ENCODE measurements around the gene SQOR. TPM values are rescaled to one million over a fixed set of nuclear protein-coding genes. Genes with fewer than 3 reads are reported as not detected.
A peak's percentile ranks its signal among the peaks of the same experiment; 100 is the strongest.

Gene SQOR
- total RNA-seq, 1 experiment from 2014 or later = 17.6 TPM

DNA sequence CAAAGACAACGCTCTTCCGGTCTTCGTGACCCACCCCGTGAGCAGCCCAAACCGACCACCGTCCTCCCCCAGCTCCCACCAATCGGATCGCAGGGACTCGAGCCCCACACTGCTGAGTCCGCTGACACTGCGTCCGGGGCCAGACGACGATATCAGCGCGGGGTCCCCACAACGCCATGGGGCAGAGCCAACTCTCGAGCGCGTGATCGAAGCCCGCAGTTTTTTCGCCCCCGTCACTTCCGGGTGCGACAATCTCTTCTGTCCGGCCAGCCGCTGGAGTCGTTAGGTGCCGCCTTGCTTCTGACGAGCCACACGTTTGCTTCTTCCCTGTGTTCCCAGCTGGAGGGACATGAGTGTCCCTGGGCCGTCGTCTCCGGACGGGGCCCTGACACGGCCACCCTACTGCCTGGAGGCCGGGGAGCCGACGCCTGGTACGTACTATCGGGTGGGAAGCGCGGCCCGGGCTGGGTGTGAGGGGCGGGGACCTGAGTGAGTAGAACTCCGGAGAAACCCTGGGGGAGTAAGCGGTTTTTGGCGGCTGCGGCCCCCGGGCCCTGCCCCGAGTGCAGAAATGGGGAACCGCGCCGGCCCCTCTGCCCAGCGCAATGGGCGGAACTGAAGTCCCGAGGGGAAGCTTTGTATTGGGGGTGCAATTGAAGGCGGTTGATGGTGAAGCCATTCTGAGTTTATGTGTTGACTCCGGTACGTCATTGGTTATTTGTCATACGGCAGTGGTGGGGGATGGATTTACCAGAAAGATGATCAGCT, 47.5 kb upstream of the SQOR start, which contains the start of gene BLOC1S6:
Gene BLOC1S6 (plus strand): TSS at position 285 of the 768 bp plus-strand sequence. CDS start 65 bp downstream, at position 350.
- ChIA-PET CTCF (interaction anchor here (0.7 to 2.5 kb wide), 4 partner anchors 14 to 27 kb away, joined by 4 to 11 read pairs (median 6); no protein-coding TSS in a partner anchor), POLR2A (interaction anchor here (0.9 to 1.6 kb wide), 7 partner anchors 8 to 185 kb away, joined by 3 to 9 read pairs (median 3); a partner anchor contains a TSS), RAD21 (ENCODE audit: low non-redundant PET in 1 of 2, low total read pairs in 2 of 2, uncharacterized antibody in 2 of 2, unreplicated experiment in 2 of 2) (no interaction called here)
- no peaks in the 10 kb centered on the region for H3K9me3 ChIP-seq (ENCODE audit: control insufficient read depth in 1 of 2, insufficient read depth in 1 of 2, low read depth in 1 of 2, low read length in 2 of 2)
- ATAC-seq (peak; percentile 83), DNase-seq (ENCODE audit: low read depth, low spot score) (peak; percentile 86)
- peak within 1 kb of the TSS; percentile 74 to 89 for H3K4me3 ChIP-seq (replicated peaks in 1 of 2; ENCODE audit: low read depth in 1 of 2, low read length in 2 of 2)
- no peaks in the 10 kb centered on the region for H3K27me3 ChIP-seq (ENCODE audit: insufficient read depth, low read length)
- H4K20me1 ChIP-seq (ENCODE audit: insufficient read depth) = no peaks in the 10 kb centered on the region
- peak within 1 kb of the TSS; percentile 96 for H3K9ac ChIP-seq (ENCODE audit: low read length)
- H3K9me2 ChIP-seq (ENCODE audit: insufficient read depth) = no peaks in the 10 kb centered on the region
- intact Hi-C loops (cut with micrococcal nuclease) = loop anchor here (1.0 kb wide), 1 partner anchor 185 kb away; a partner anchor contains a TSS
- H3K36me3 ChIP-seq (ENCODE audit: control insufficient read depth in 1 of 2, insufficient read depth in 2 of 2, low read length in 2 of 2) = peaks cover 0 to 2% of the 10 kb centered on the region in 2 experiments; a peak in 1 of 4 replicates
- H2AFZ ChIP-seq (ENCODE audit: low read depth, low read length, poor library complexity, severe bottlenecking) = no peak within 1 kb of the TSS
- H3K4me2 ChIP-seq (ENCODE audit: low read length) = peak within 1 kb of the TSS; percentile 78
- peaks cover 63% of the 10 kb centered on the region for H3K79me2 ChIP-seq (ENCODE audit: insufficient read depth, low read length)
- H3K27ac ChIP-seq (ENCODE audit: low read depth, low read length) = peak within 1 kb of the TSS; percentile 93
- BruUV-seq (replicated peaks) = no TSS peak
- TF ChIP-seq POLR2A (IDR thresholded peaks at IDR 0.05; ENCODE audit: borderline replicate concordance, extremely low read depth, insufficient read depth, insufficient read length) (peak; percentile 85), TCF7L2 (IDR thresholded peaks at IDR 0.05; ENCODE audit: borderline replicate concordance, extremely low read depth, insufficient read depth, insufficient read length) (peak; percentile 69), ZFX (IDR thresholded peaks at IDR 0.05) (peak; percentile 83), ELF1 (IDR thresholded peaks at IDR 0.05; ENCODE audit: borderline replicate concordance, low read depth) (peak; percentile 62), SIN3A (IDR thresholded peaks at IDR 0.05; ENCODE audit: low read depth) (peak; percentile 88), CBX3 (IDR thresholded peaks at IDR 0.05; ENCODE audit: low read depth) (0 out of 2 replicates have a peak, but pooled peaks have one; percentile 36), YY1 (IDR thresholded peaks at IDR 0.05; ENCODE audit: extremely low read depth, insufficient replicate concordance, low read depth, low read length) (peak; percentile 63), JUND (IDR thresholded peaks at IDR 0.05) (no peak), CEBPB (IDR thresholded peaks at IDR 0.05; ENCODE audit: low read depth) (no peak), POLR2AphosphoS5 (IDR thresholded peaks at IDR 0.05; ENCODE audit: low read depth, low read length) (peak; percentile 89), SP1 (IDR thresholded peaks at IDR 0.05; ENCODE audit: low read depth) (peak; percentile 61), FOSL1 (IDR thresholded peaks at IDR 0.05; ENCODE audit: low read depth) (no peak), ZNF274 (IDR thresholded peaks at IDR 0.05; ENCODE audit: low read depth, low read length) (no peak)
- TF ChIP-seq, protein P1, sequence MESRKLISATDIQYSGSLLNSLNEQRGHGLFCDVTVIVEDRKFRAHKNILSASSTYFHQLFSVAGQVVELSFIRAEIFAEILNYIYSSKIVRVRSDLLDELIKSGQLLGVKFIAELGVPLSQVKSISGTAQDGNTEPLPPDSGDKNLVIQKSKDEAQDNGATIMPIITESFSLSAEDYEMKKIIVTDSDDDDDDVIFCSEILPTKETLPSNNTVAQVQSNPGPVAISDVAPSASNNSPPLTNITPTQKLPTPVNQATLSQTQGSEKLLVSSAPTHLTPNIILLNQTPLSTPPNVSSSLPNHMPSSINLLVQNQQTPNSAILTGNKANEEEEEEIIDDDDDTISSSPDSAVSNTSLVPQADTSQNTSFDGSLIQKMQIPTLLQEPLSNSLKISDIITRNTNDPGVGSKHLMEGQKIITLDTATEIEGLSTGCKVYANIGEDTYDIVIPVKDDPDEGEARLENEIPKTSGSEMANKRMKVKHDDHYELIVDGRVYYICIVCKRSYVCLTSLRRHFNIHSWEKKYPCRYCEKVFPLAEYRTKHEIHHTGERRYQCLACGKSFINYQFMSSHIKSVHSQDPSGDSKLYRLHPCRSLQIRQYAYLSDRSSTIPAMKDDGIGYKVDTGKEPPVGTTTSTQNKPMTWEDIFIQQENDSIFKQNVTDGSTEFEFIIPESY (IDR thresholded peaks at IDR 0.05; ENCODE audit: extremely low read depth, insufficient replicate concordance, low read length) = no peak
- TF ChIP-seq, protein P2, sequence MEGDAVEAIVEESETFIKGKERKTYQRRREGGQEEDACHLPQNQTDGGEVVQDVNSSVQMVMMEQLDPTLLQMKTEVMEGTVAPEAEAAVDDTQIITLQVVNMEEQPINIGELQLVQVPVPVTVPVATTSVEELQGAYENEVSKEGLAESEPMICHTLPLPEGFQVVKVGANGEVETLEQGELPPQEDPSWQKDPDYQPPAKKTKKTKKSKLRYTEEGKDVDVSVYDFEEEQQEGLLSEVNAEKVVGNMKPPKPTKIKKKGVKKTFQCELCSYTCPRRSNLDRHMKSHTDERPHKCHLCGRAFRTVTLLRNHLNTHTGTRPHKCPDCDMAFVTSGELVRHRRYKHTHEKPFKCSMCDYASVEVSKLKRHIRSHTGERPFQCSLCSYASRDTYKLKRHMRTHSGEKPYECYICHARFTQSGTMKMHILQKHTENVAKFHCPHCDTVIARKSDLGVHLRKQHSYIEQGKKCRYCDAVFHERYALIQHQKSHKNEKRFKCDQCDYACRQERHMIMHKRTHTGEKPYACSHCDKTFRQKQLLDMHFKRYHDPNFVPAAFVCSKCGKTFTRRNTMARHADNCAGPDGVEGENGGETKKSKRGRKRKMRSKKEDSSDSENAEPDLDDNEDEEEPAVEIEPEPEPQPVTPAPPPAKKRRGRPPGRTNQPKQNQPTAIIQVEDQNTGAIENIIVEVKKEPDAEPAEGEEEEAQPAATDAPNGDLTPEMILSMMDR (IDR thresholded peaks at IDR 0.05 in 2 of 3, conservative IDR thresholded peaks at IDR 0.05 in 1 of 3; ENCODE audit: borderline replicate concordance in 1 of 3, insufficient read depth in 1 of 3, low read depth in 2 of 3, low read length in 2 of 3) = no peak
- TF ChIP-seq, protein P3, sequence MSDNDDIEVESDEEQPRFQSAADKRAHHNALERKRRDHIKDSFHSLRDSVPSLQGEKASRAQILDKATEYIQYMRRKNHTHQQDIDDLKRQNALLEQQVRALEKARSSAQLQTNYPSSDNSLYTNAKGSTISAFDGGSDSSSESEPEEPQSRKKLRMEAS (IDR thresholded peaks at IDR 0.05) = peak; percentile 92
- peaks cover 7 to 18% of the 10 kb centered on the region in 2 experiments; a peak in 3 of 4 replicates for H3K4me1 ChIP-seq (ENCODE audit: control insufficient read depth in 1 of 2, insufficient read depth in 2 of 2, low read length in 2 of 2)
